ENCODE results near the gene STAT4.

Gene STAT4

GRCh38 chr2:190986221-190986953, 164.4 kb downstream of the STAT4 start:
- Histone ChIP-seq H3K27ac (ENCODE audit: low read length) (no peak overlapping the region), H4K20me1 (ENCODE audit: insufficient read depth, low read length) (no peaks in the 10 kb centered on the region), H3K4me1 (ENCODE audit: low read length) (no peaks in the 10 kb centered on the region), H3K9me3 (replicated peaks; ENCODE audit: insufficient read depth, low read length) (no peaks in the 10 kb centered on the region), H3K4me2 (ENCODE audit: low read depth, low read length) (no peak overlapping the region), H3K9ac (ENCODE audit: low read length) (no peak overlapping the region), H3K4me3 (ENCODE audit: low read length) (no peak overlapping the region), H3K27me3 (replicated peaks; ENCODE audit: insufficient read depth, low read length) (no peaks in the 10 kb centered on the region), H3K36me3 (replicated peaks; ENCODE audit: insufficient read depth, low read length) (peaks cover 4% of the 10 kb centered on the region; the same call in 1 of the 2 replicates), H2AFZ (ENCODE audit: low read length) (no peak overlapping the region), H3K79me2 (ENCODE audit: low read length) (no peaks in the 10 kb centered on the region), H3K9me2 (replicated peaks; ENCODE audit: insufficient read depth, low read length) (no peaks in the 10 kb centered on the region), H3F3A (ENCODE audit: insufficient read depth, low read length) (no peaks in the 10 kb centered on the region)
- no peak for TF ChIP-seq CTCF (IDR thresholded peaks at IDR 0.05; ENCODE audit: low read length)
- TF ChIP-seq EZH2phosphoT487 (IDR thresholded peaks at IDR 0.05; ENCODE audit: low read length) = no peak
- DNase-seq = no peak

GRCh38 chr2:190984595-190984994, 166.2 kb downstream of the STAT4 start:
- H3K36me3 ChIP-seq (replicated peaks; ENCODE audit: insufficient read depth, low read length) = peaks cover 4% of the 10 kb centered on the region; the same call in 1 of the 2 replicates
- H3K27ac ChIP-seq (ENCODE audit: low read length) = no peak overlapping the region
- TF ChIP-seq EZH2phosphoT487 (IDR thresholded peaks at IDR 0.05; ENCODE audit: low read length) (no peak), EZH2 (optimal IDR thresholded peaks at IDR 0.05; ENCODE audit: low read depth, low read length) (no peak), CTCF (IDR thresholded peaks at IDR 0.05; ENCODE audit: low read length) (no peak)

GRCh38 chr2:190982262-190983034, 168.3 kb downstream of the STAT4 start:
- no peak for TF ChIP-seq EZH2phosphoT487 (IDR thresholded peaks at IDR 0.05; ENCODE audit: low read length)
- TF ChIP-seq CTCF (IDR thresholded peaks at IDR 0.05; ENCODE audit: low read length) = no peak
- no peak for TF ChIP-seq EZH2 (optimal IDR thresholded peaks at IDR 0.05; ENCODE audit: low read depth, low read length)
- H3K79me2 ChIP-seq (ENCODE audit: low read length) = no peaks in the 10 kb centered on the region
- H3K27me3 ChIP-seq (replicated peaks; ENCODE audit: insufficient read depth, low read length) = no peaks in the 10 kb centered on the region
- no peak overlapping the region for H3K9ac ChIP-seq (ENCODE audit: low read length)
- no peaks in the 10 kb centered on the region for H4K20me1 ChIP-seq (ENCODE audit: insufficient read depth, low read length)
- no peak overlapping the region for H2AFZ ChIP-seq (ENCODE audit: low read length)
- H3K4me3 ChIP-seq (ENCODE audit: low read length) = no peak overlapping the region
- H3F3A ChIP-seq (ENCODE audit: insufficient read depth, low read length) = no peaks in the 10 kb centered on the region
- H3K4me1 ChIP-seq (ENCODE audit: low read length) = no peaks in the 10 kb centered on the region
- no peak overlapping the region for H3K27ac ChIP-seq (ENCODE audit: low read length)
- no peak for DNase-seq
- H3K36me3 ChIP-seq (replicated peaks; ENCODE audit: insufficient read depth, low read length) = peaks cover 4% of the 10 kb centered on the region; the same call in 1 of the 2 replicates
- no peaks in the 10 kb centered on the region for H3K9me2 ChIP-seq (replicated peaks; ENCODE audit: insufficient read depth, low read length)
- H3K4me2 ChIP-seq (ENCODE audit: low read depth, low read length) = no peak overlapping the region
- H3K9me3 ChIP-seq (replicated peaks; ENCODE audit: insufficient read depth, low read length) = no peaks in the 10 kb centered on the region

More at GRCh38 chr2:190984595-190984994, 166.2 kb downstream of the STAT4 start:
- Histone ChIP-seq H3K9me3 (replicated peaks; ENCODE audit: insufficient read depth, low read length) (no peaks in the 10 kb centered on the region), H3K79me2 (ENCODE audit: low read length) (no peaks in the 10 kb centered on the region), H3K4me3 (ENCODE audit: low read length) (no peak overlapping the region), H3K9ac (ENCODE audit: low read length) (no peak overlapping the region), H3K9me2 (replicated peaks; ENCODE audit: insufficient read depth, low read length) (no peaks in the 10 kb centered on the region), H4K20me1 (ENCODE audit: insufficient read depth, low read length) (no peaks in the 10 kb centered on the region), H3K27me3 (replicated peaks; ENCODE audit: insufficient read depth, low read length) (no peaks in the 10 kb centered on the region), H2AFZ (ENCODE audit: low read length) (no peak overlapping the region), H3K4me1 (ENCODE audit: low read length) (no peaks in the 10 kb centered on the region), H3F3A (ENCODE audit: insufficient read depth, low read length) (no peaks in the 10 kb centered on the region), H3K4me2 (ENCODE audit: low read depth, low read length) (no peak overlapping the region)
- no peak for DNase-seq

All from MM.1S (cell line).